H9 (cell line): ENCODE results near the gene HOXC10. TPM values are rescaled to one million over a fixed set of nuclear protein-coding genes. Genes with fewer than 3 reads are reported as not detected.
A peak's percentile ranks its signal among the peaks of the same experiment; 100 is the strongest.

Source experiments
- DNase-seq: peaks from one replicate; pipeline ENCODE4 v3.0.0-alpha.2; 2017
- H2AFZ ChIP-seq: one replicate; pipeline ENCODE4 v1.6.1; 2013; ENCODE audit warnings: mild to moderate bottlenecking, low read length, control low read depth, moderate library complexity
- H2AK5ac ChIP-seq: 2 replicates; pipeline ENCODE4 v1.6.1; 2013; ENCODE audit warnings: low read length, control low read depth, mixed read lengths; ENCODE audit not compliant: insufficient read length
- H2BK120ac ChIP-seq: one replicate; pipeline ENCODE4 v1.6.1; 2013; ENCODE audit warnings: low read depth, mild to moderate bottlenecking, low read length, control low read depth, inconsistent platforms; ENCODE audit not compliant: poor library complexity, severe bottlenecking
- H2BK12ac ChIP-seq: 2 replicates; pipeline ENCODE4 v1.6.1; 2013; ENCODE audit warnings: low read length, control low read depth, mixed read lengths, low read depth; ENCODE audit not compliant: insufficient read length
- H2BK15ac ChIP-seq: 2 replicates; pipeline ENCODE4 v1.6.1; 2013; ENCODE audit warnings: low read depth, low read length, control low read depth
- H2BK20ac ChIP-seq: one replicate; pipeline ENCODE4 v1.6.1; 2013; ENCODE audit warnings: low read depth, mild to moderate bottlenecking, low read length, control low read depth, inconsistent platforms; ENCODE audit not compliant: poor library complexity, severe bottlenecking
- H2BK5ac ChIP-seq: 2 replicates; pipeline ENCODE4 v1.6.1; 2013; ENCODE audit warnings: low read length, control low read depth, mixed read lengths; ENCODE audit not compliant: insufficient read length
- H3K14ac ChIP-seq: 2 replicates; pipeline ENCODE4 v1.6.1; 2013; ENCODE audit warnings: low read length, control low read depth; ENCODE audit not compliant: insufficient read depth
- H3K18ac ChIP-seq: 2 replicates; pipeline ENCODE4 v1.6.1; 2013; ENCODE audit warnings: low read depth, mild to moderate bottlenecking, mixed read lengths, low read length, control low read depth; ENCODE audit not compliant: insufficient read length
- H3K23ac ChIP-seq: 2 replicates; pipeline ENCODE4 v1.6.1; 2013; ENCODE audit warnings: low read length, control low read depth, mixed read lengths, low read depth; ENCODE audit not compliant: insufficient read length
- H3K23me2 ChIP-seq: 2 replicates; pipeline ENCODE4 v1.6.1; 2013; ENCODE audit warnings: low read depth, mild to moderate bottlenecking, mixed read lengths, low read length, control low read depth; ENCODE audit not compliant: insufficient read length, poor library complexity, severe bottlenecking
- H3K27ac ChIP-seq: 2 replicates; pipeline ENCODE4 v1.5.1; 2013; ENCODE audit warnings: low read length, control low read depth, mixed read lengths, low read depth; ENCODE audit not compliant: insufficient read length
- H3K27me3 ChIP-seq: 2 replicates; pipeline ENCODE4 v1.6.1; 2013; ENCODE audit warnings: low read length, control low read depth, inconsistent platforms; ENCODE audit not compliant: insufficient read depth
- H3K4ac ChIP-seq: 2 replicates; pipeline ENCODE4 v1.6.1; 2013; ENCODE audit warnings: low read depth, mild to moderate bottlenecking, control low read depth, inconsistent platforms, low read length, moderate library complexity
- H3K4me1 ChIP-seq: 2 replicates; pipeline ENCODE4 v1.6.1; 2013; ENCODE audit warnings: low read length, control low read depth, inconsistent platforms; ENCODE audit not compliant: insufficient read depth
- H3K4me2 ChIP-seq: 2 replicates; pipeline ENCODE4 v1.6.1; 2013; ENCODE audit warnings: low read length, control low read depth, mixed read lengths; ENCODE audit not compliant: insufficient read length, insufficient read depth
- H3K56ac ChIP-seq: 2 replicates; pipeline ENCODE4 v1.6.1; 2013; ENCODE audit warnings: low read depth, mild to moderate bottlenecking, mixed read lengths, low read length, control low read depth; ENCODE audit not compliant: insufficient read length
- H3K79me1 ChIP-seq: 2 replicates; pipeline ENCODE4 v1.6.1; 2013; ENCODE audit warnings: low read depth, mild to moderate bottlenecking, moderate library complexity, low read length, control low read depth, inconsistent platforms; ENCODE audit not compliant: insufficient read depth, poor library complexity, severe bottlenecking
- H3K79me2 ChIP-seq: 2 replicates; pipeline ENCODE4 v1.6.1; 2013; ENCODE audit warnings: low read length, control low read depth, inconsistent platforms; ENCODE audit not compliant: insufficient read depth
- H3K9ac ChIP-seq: 2 replicates; pipeline ENCODE4 v1.6.1; 2013; ENCODE audit warnings: low read length, control low read depth, mixed read lengths; ENCODE audit not compliant: insufficient read length; ENCODE audit errors: extremely low read depth
- H3K9me3 ChIP-seq: one replicate; pipeline ENCODE4 v1.6.1; 2013; ENCODE audit warnings: low read depth, low read length, inconsistent platforms; ENCODE audit not compliant: control insufficient read depth
- H3T11ph ChIP-seq: one replicate; pipeline ENCODE4 v1.6.1; 2013; ENCODE audit warnings: mild to moderate bottlenecking, low read length, control low read depth, inconsistent platforms
- H4K20me1 ChIP-seq: one replicate; pipeline ENCODE4 v1.6.1; 2013; ENCODE audit not compliant: control insufficient read depth, insufficient read length, insufficient read depth
- H4K5ac ChIP-seq: 2 replicates; pipeline ENCODE4 v1.6.1; 2013; ENCODE audit warnings: low read depth, mild to moderate bottlenecking, mixed read lengths, low read length, control low read depth; ENCODE audit not compliant: insufficient read length
- H4K8ac ChIP-seq: replicated peaks from 2 replicates; pipeline ENCODE4 v1.6.1; 2013; ENCODE audit warnings: low read length, control low read depth, mixed read lengths, low read depth; ENCODE audit not compliant: insufficient read length
- H4K91ac ChIP-seq: 2 replicates; pipeline ENCODE4 v1.6.1; 2013; ENCODE audit warnings: low read depth, mild to moderate bottlenecking, moderate library complexity, mixed read lengths, low read length, control low read depth; ENCODE audit not compliant: insufficient read length
- H3K27ac Mint-ChIP-seq, 3 experiments: 2 replicates in 2 of 3; 3 replicates in 1 of 3; pipeline ENCODE4 v1.8.0; 2020 to 2021; ENCODE audit warnings: mixed read lengths in 3 of 3, mild to moderate bottlenecking in 1 of 3, moderate library complexity in 1 of 3
- H3K27me3 Mint-ChIP-seq: 2 replicates; pipeline ENCODE4 v1.8.0; 2021; ENCODE audit warnings: low read depth, mild to moderate bottlenecking, moderate library complexity, mixed read lengths
- H3K36me3 Mint-ChIP-seq, 3 experiments: 2 replicates in 2 of 3; 3 replicates in 1 of 3; pipeline ENCODE4 v1.8.0; 2020 to 2021; ENCODE audit warnings: low read depth in 3 of 3, mixed read lengths in 3 of 3; ENCODE audit not compliant: insufficient read depth in 1 of 3
- H3K4me1 Mint-ChIP-seq, 2 experiments: 2 replicates each; pipeline ENCODE4 v1.8.0; 2020; ENCODE audit warnings: mixed read lengths in 2 of 2
- H3K4me3 Mint-ChIP-seq, 2 experiments: 2 replicates in 1 of 2; 3 replicates in 1 of 2; pipeline ENCODE4 v1.8.0; 2020 to 2021; ENCODE audit warnings: mild to moderate bottlenecking in 2 of 2, mixed read lengths in 2 of 2, moderate library complexity in 1 of 2
- H3K9me3 Mint-ChIP-seq, 2 experiments: 2 replicates in 1 of 2; 3 replicates in 1 of 2; pipeline ENCODE4 v1.8.0; 2020; ENCODE audit warnings: mild to moderate bottlenecking in 2 of 2, mixed read lengths in 2 of 2, moderate library complexity in 1 of 2
- WGBS: extraction: QIAGEN DNeasy Blood & Tissue Kit; methylation state at CpG from one replicate; pipeline ENCODE4 v1.1.7; 2013; ENCODE audit warnings: missing lambda C conversion rate, low lambda C conversion rate, mixed read lengths; ENCODE audit not compliant: insufficient read length; ENCODE audit errors: extremely low coverage; 5-methylcytosine and 5-hydroxymethylcytosine counted together
- total RNA-seq: library from RNA; stranded (reverse); gene quantifications from 2 replicates; pipeline ENCODE4 v1.2.1, GENCODE V29; 2021
- TF ChIP-seq, protein P1 (sequence below): fragments of 200-600 bp; sonication (generic); conservative IDR thresholded peaks from 3 replicates; pipeline ENCODE4 v1.8.0; 2021; ENCODE audit warnings: antibody characterized with exemption, mild to moderate bottlenecking

Gene HOXC10
- total RNA-seq, 1 experiment from 2014 or later = not detected

GRCh38 chr12:54021432-54022013 lies 36.6 kb downstream of the HOXC10 start:
- no peak overlapping the region for H2BK20ac ChIP-seq
- no peak overlapping the region for H3K18ac ChIP-seq
- no peak overlapping the region for H3K23ac ChIP-seq
- no peak overlapping the region for H3K56ac ChIP-seq
- no peak overlapping the region for H2BK120ac ChIP-seq
- no peak overlapping the region for H3K9ac ChIP-seq
- H3K4ac ChIP-seq = no peak overlapping the region
- TF ChIP-seq, protein P1, sequence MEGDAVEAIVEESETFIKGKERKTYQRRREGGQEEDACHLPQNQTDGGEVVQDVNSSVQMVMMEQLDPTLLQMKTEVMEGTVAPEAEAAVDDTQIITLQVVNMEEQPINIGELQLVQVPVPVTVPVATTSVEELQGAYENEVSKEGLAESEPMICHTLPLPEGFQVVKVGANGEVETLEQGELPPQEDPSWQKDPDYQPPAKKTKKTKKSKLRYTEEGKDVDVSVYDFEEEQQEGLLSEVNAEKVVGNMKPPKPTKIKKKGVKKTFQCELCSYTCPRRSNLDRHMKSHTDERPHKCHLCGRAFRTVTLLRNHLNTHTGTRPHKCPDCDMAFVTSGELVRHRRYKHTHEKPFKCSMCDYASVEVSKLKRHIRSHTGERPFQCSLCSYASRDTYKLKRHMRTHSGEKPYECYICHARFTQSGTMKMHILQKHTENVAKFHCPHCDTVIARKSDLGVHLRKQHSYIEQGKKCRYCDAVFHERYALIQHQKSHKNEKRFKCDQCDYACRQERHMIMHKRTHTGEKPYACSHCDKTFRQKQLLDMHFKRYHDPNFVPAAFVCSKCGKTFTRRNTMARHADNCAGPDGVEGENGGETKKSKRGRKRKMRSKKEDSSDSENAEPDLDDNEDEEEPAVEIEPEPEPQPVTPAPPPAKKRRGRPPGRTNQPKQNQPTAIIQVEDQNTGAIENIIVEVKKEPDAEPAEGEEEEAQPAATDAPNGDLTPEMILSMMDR = peak; percentile 57
- H2BK15ac ChIP-seq = no peak overlapping the region
- no peaks in the 10 kb centered on the region for H3K4me1 ChIP-seq
- no peaks in the 10 kb centered on the region for H3K9me3 ChIP-seq
- H3K27me3 ChIP-seq = peaks cover 94% of the 10 kb centered on the region
- H3K27ac ChIP-seq = no peak overlapping the region
- H3K14ac ChIP-seq = no peak overlapping the region
- Mint-ChIP-seq H3K27me3 (peaks cover 100% of the 10 kb centered on the region), H3K9me3 (peaks cover 2 to 5% of the 10 kb centered on the region in 2 experiments; a peak in 4 of 5 replicates), H3K27ac (no peak overlapping the region), H3K36me3 (no peaks in the 10 kb centered on the region), H3K4me1 (peaks cover 13 to 30% of the 10 kb centered on the region in 2 experiments), H3K4me3 (peak overlapping the region in 1 of 2 experiments; percentile 50; a peak in 3 of 5 replicates)
- H4K5ac ChIP-seq = no peak overlapping the region
- no peak overlapping the region for H4K91ac ChIP-seq
- no peaks in the 10 kb centered on the region for H4K20me1 ChIP-seq
- no peaks in the 10 kb centered on the region for H3K79me1 ChIP-seq
- H4K8ac ChIP-seq = no peak overlapping the region
- H3K4me2 ChIP-seq = no peak overlapping the region
- peaks cover 10% of the 10 kb centered on the region for H3K23me2 ChIP-seq
- no peak overlapping the region for H2BK12ac ChIP-seq
- no peak overlapping the region for H2BK5ac ChIP-seq
- DNase-seq = peak; percentile 94
- H3K79me2 ChIP-seq = no peaks in the 10 kb centered on the region
- no peak overlapping the region for H2AFZ ChIP-seq
- H3T11ph ChIP-seq = no peak overlapping the region
- H2AK5ac ChIP-seq = no peak overlapping the region
- WGBS = no CpG with 5 or more reads among the region's 16 CpGs
